ENCODE data around the gene GRAMD1B. TPM values are rescaled to one million over a fixed set of nuclear protein-coding genes. Genes with fewer than 3 reads are reported as not detected.

GRAMD1B gene
- total RNA-seq, 1 experiment from 2014 or later: 82.1 TPM

DNA sequence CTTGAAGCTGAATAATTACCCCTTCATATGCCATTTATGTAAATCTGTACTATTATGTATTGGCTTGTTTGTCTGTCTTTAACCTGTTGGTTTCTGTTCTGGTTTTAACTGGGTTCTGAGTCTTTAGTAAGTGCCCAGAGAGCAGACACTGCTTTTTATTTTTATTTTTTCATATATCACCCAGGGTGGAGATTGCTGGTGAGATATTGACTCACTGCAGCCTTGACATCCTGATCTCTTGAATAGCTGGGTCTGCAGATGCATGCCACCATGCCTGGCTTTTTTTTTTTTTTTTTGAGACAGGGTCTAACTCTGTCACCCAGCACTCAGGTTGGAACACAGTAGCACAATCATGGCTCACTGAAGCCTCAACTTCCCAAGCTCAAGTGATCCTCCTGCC lies 19.4 kb downstream of the GRAMD1B start:
- POLR2A ChIA-PET (ENCODE audit: unreplicated experiment): no interaction called here
- no TSS peak for BruUV-seq (replicated peaks)
- no peak for ATAC-seq

DNA sequence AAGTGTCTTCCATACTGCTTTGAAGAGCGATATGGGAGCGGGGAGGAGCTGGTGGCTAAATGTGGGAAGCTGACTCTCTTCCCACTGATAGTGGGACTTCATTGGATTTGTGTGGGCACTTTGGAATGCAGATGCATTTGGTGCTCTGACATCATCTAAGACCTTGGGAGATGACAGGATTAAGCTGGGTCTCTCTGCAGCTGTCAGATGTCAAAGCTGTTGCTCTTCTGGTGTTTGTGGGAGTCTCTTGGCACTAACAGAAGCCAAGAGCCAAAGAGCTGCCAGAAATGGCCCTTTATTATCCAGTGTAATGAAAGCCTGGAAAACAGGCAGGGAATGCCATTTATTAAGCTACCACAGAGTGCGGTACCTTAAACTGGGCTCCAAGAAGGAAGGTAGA lies 20.6 kb downstream of the GRAMD1B start:
- ChIA-PET CTCF (interaction anchor here (0.5 to 1.0 kb wide), 2 partner anchors 43 to 188 kb away, joined by 4 read pairs; no protein-coding TSS in a partner anchor), POLR2A (ENCODE audit: unreplicated experiment) (no interaction called here)
- Histone ChIP-seq H4K20me1 (ENCODE audit: low read length) (no peaks in the 10 kb centered on the region), H3K4me3 (ENCODE audit: low read length) (no peak overlapping the region), H3K27me3 (ENCODE audit: low read length) (no peaks in the 10 kb centered on the region), H3K79me2 (ENCODE audit: low read length) (peaks cover 66% of the 10 kb centered on the region), H3K36me3 (ENCODE audit: low read depth, low read length) (peaks cover 5% of the 10 kb centered on the region; the same call in 1 of the 2 replicates), H3K27ac (ENCODE audit: low read length) (peak overlapping the region; percentile 98), H3K9ac (ENCODE audit: low read length) (peak overlapping the region; percentile 92), H3F3A (ENCODE audit: low read length, unreplicated experiment) (peaks cover 4% of the 10 kb centered on the region), H3K4me1 (ENCODE audit: insufficient read depth, low read length) (peaks cover 43% of the 10 kb centered on the region), H3K9me2 (replicated peaks; ENCODE audit: low read length) (no peaks in the 10 kb centered on the region), H3K9me3 (ENCODE audit: low read length) (no peaks in the 10 kb centered on the region), H2AFZ (ENCODE audit: low read length) (no peak overlapping the region), H3K4me2 (ENCODE audit: low read length) (no peak overlapping the region)
- ATAC-seq (no peak), DNase-seq (no peak)
- intact Hi-C loops (cut with micrococcal nuclease): loop anchor here (2.0 kb wide), 1 partner anchor 44 kb away; no protein-coding TSS in a partner anchor
- TF ChIP-seq EZH2 (IDR thresholded peaks at IDR 0.05; ENCODE audit: low read length, unreplicated experiment) (no peak), EZH2phosphoT487 (IDR thresholded peaks at IDR 0.05; ENCODE audit: borderline replicate concordance, low read length) (no peak)
- TF ChIP-seq, protein P1, sequence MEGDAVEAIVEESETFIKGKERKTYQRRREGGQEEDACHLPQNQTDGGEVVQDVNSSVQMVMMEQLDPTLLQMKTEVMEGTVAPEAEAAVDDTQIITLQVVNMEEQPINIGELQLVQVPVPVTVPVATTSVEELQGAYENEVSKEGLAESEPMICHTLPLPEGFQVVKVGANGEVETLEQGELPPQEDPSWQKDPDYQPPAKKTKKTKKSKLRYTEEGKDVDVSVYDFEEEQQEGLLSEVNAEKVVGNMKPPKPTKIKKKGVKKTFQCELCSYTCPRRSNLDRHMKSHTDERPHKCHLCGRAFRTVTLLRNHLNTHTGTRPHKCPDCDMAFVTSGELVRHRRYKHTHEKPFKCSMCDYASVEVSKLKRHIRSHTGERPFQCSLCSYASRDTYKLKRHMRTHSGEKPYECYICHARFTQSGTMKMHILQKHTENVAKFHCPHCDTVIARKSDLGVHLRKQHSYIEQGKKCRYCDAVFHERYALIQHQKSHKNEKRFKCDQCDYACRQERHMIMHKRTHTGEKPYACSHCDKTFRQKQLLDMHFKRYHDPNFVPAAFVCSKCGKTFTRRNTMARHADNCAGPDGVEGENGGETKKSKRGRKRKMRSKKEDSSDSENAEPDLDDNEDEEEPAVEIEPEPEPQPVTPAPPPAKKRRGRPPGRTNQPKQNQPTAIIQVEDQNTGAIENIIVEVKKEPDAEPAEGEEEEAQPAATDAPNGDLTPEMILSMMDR (conservative IDR thresholded peaks at IDR 0.05; ENCODE audit: low read depth, low read length): no peak
- no TSS peak for BruUV-seq (replicated peaks)

More for the DNA sequence above, 19.4 kb downstream of the GRAMD1B start:
- Histone ChIP-seq H2AFZ (ENCODE audit: low read length) (no peak overlapping the region), H3K9me3 (ENCODE audit: low read length) (no peaks in the 10 kb centered on the region), H3K4me2 (ENCODE audit: low read length) (no peak overlapping the region), H3K4me3 (ENCODE audit: low read length) (no peak overlapping the region), H3K27me3 (ENCODE audit: low read length) (no peaks in the 10 kb centered on the region), H3K9me2 (replicated peaks; ENCODE audit: low read length) (no peaks in the 10 kb centered on the region), H4K20me1 (ENCODE audit: low read length) (no peaks in the 10 kb centered on the region), H3K27ac (ENCODE audit: low read length) (peak overlapping the region; percentile 98), H3K36me3 (ENCODE audit: low read depth, low read length) (peaks cover 5% of the 10 kb centered on the region), H3K79me2 (ENCODE audit: low read length) (peaks cover 65% of the 10 kb centered on the region), H3K4me1 (ENCODE audit: insufficient read depth, low read length) (peaks cover 32% of the 10 kb centered on the region), H3F3A (ENCODE audit: low read length, unreplicated experiment) (peaks cover 4% of the 10 kb centered on the region), H3K9ac (ENCODE audit: low read length) (no peak overlapping the region)
- intact Hi-C loops (cut with micrococcal nuclease): no loop called here
- TF ChIP-seq, protein P1 (conservative IDR thresholded peaks at IDR 0.05; ENCODE audit: low read depth, low read length): no peak
- no peak for TF ChIP-seq EZH2phosphoT487 (IDR thresholded peaks at IDR 0.05; ENCODE audit: borderline replicate concordance, low read length)
- TF ChIP-seq EZH2 (IDR thresholded peaks at IDR 0.05; ENCODE audit: low read length, unreplicated experiment): no peak
- DNase-seq: no peak
- CTCF ChIA-PET: no interaction called here

DNA sequence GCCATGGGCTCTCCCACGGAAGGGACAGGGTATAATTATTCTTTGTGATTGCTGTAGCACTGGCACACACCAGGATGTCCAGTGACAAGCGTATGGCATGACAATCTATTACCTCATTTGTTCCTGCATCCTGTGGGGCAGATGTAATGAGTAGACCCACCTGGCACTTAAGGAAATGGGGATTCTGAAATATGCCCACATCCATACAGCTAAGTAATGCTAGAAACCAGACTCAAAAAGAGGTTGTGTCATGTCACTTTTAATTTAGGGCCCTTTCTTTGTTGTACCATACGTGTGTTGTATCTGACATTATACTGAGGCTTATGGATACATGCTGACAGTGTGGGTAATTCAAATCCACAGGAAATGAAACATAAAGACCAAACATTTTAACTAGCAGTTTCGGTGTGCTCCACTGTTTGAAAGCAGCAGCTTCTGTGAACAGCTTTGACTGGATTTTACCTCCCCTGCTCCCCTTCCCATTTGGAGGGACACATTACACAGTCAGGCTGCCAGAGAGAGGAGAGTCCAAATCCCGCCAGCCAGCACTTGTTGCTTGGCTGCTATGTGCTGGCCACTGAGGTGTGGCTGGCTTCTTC lies 21.2 kb downstream of the GRAMD1B start:
- BruUV-seq (replicated peaks): no TSS peak
- ATAC-seq (peak; percentile 8), DNase-seq (peak; percentile 44)
- H3K27ac ChIP-seq (ENCODE audit: low read length): peak overlapping the region; percentile 98
- intact Hi-C loops (cut with micrococcal nuclease): loop anchor here (2.0 kb wide), 1 partner anchor 44 kb away; no protein-coding TSS in a partner anchor
- peaks cover 69% of the 10 kb centered on the region for H3K79me2 ChIP-seq (ENCODE audit: low read length)
- peaks cover 4% of the 10 kb centered on the region for H3F3A ChIP-seq (ENCODE audit: low read length, unreplicated experiment)
- H3K27me3 ChIP-seq (ENCODE audit: low read length): no peaks in the 10 kb centered on the region
- H3K9ac ChIP-seq (ENCODE audit: low read length): peak overlapping the region; percentile 92
- H3K9me3 ChIP-seq (ENCODE audit: low read length): no peaks in the 10 kb centered on the region
- peak overlapping the region; percentile 3; the same call in 1 of the 2 replicates for H3K4me2 ChIP-seq (ENCODE audit: low read length)
- H3K4me3 ChIP-seq (ENCODE audit: low read length): no peak overlapping the region
- ChIA-PET CTCF (no interaction called here), POLR2A (ENCODE audit: unreplicated experiment) (no interaction called here)
- H4K20me1 ChIP-seq (ENCODE audit: low read length): no peaks in the 10 kb centered on the region
- H3K4me1 ChIP-seq (ENCODE audit: insufficient read depth, low read length): peaks cover 50% of the 10 kb centered on the region
- no peak for TF ChIP-seq EZH2 (IDR thresholded peaks at IDR 0.05; ENCODE audit: low read length, unreplicated experiment)
- TF ChIP-seq, protein P1 (conservative IDR thresholded peaks at IDR 0.05; ENCODE audit: low read depth, low read length): no peak
- no peak for TF ChIP-seq EZH2phosphoT487 (IDR thresholded peaks at IDR 0.05; ENCODE audit: borderline replicate concordance, low read length)
- no peak overlapping the region for H2AFZ ChIP-seq (ENCODE audit: low read length)
- no peaks in the 10 kb centered on the region for H3K9me2 ChIP-seq (replicated peaks; ENCODE audit: low read length)
- peaks cover 5% of the 10 kb centered on the region; the same call in 1 of the 2 replicates for H3K36me3 ChIP-seq (ENCODE audit: low read depth, low read length)
